GM12891 (cell line): Measurements from ENCODE around the gene DAW1.

ENCODE experiments used
- DNase-seq: peaks from one replicate; pipeline ENCODE4 v3.0.0; 2011; ENCODE audit warnings: low spot score; ENCODE audit not compliant: insufficient read length
- FAIRE-seq: peaks from 2 replicates; lab custom pipeline; 2011; peaks lifted over from hg19 to GRCh38; lab: Jason Lieb, UNC
- PAX5 ChIP-seq: IDR thresholded peaks from 2 replicates; pipeline ENCODE4 v1.6.1; 2011; ENCODE audit warnings: low read length, moderate library complexity, mild to moderate bottlenecking; ENCODE audit not compliant: insufficient read depth, severe bottlenecking
- POLR2A ChIP-seq: IDR thresholded peaks from 2 replicates; pipeline ENCODE4 v1.6.1; 2011; ENCODE audit warnings: low read depth, low read length, control low read depth
- POLR2AphosphoS5 ChIP-seq: IDR thresholded peaks from 2 replicates; pipeline ENCODE4 v1.6.1; 2011; ENCODE audit warnings: low read depth, low read length, control low read depth
- POU2F2 ChIP-seq: IDR thresholded peaks from 2 replicates; pipeline ENCODE4 v1.6.1; 2011; ENCODE audit warnings: low read depth, mild to moderate bottlenecking, control low read depth, low read length, moderate library complexity
- SPI1 ChIP-seq: IDR thresholded peaks from 2 replicates; pipeline ENCODE4 v1.6.1; 2011; ENCODE audit warnings: low read depth, low read length, control low read depth
- TAF1 ChIP-seq: IDR thresholded peaks from 2 replicates; pipeline ENCODE4 v1.6.1; 2011; ENCODE audit warnings: low read depth, low read length, control low read depth

Gene DAW1

DNA sequence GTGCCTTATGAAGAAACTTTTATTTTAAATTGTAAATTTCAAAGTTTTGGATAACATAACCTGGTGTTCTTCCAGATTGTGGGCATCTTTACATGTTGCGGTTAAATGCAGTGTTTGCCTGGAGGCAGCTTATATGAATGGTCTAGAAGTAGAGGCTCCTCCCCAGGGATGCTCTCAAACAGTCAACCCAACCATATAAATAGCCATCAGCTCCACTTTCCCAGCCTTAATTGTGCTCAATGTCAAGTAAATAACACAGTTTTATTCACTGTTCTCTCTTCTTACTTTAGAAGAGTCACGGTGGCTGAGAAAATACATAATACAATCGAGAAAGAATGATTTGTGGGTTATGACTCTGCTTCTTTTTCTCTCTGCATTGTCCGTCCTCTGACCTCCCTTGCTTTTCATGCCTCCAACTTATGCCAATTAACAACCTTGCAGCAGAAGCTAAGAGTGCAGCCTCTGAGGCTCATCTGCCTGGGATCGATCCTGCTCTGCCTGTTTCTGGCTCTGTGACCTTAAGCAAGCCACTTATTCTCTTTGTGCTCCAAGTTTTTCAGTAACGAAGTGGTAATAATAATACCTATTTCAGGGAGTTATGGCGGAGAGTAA, 100.3 kb downstream of the DAW1 start:
- DNase-seq (no peak), FAIRE-seq (no peak)
- TF ChIP-seq POLR2AphosphoS5 (no peak), PAX5 (no peak), POU2F2 (no peak), SPI1 (no peak), POLR2A (no peak), TAF1 (no peak)

DNA sequence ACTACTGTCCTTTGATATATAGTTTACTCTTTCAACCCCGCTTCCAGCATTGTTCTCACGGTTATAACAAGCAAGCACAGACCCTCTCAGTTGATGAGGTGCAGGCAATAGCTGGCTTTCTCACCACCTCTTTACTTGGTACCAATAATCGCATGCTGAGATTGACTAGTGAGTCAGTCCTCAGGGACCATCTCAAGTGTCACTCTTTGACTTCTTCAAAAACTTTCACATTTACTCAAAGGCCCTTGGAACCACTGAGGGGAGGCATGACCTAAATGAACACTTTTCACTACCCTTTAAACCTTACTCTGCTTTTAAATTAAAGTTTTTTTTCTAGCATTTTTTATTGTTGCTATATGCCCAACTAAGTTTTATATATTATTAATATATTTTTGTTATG, 101.8 kb downstream of the DAW1 start:
- DNase-seq: no peak

More for the DNA sequence above, 101.8 kb downstream of the DAW1 start:
- TF ChIP-seq POLR2AphosphoS5 (no peak), TAF1 (no peak), SPI1 (no peak), POLR2A (no peak)
- FAIRE-seq: no peak
